Testis (tissue), 2 donors: Measurements from ENCODE around the gene RFC5.

Experiments used
- POLR2A ChIP-seq: fragments of 450-650 bp; IDR thresholded peaks from one replicate; pipeline ENCODE4 v1.6.1; 2017; ENCODE audit warnings: antibody characterized with exemption, mild to moderate bottlenecking, moderate library complexity
- TF ChIP-seq, protein P1 (sequence below), 3 experiments: fragments of 450-650 bp in 2 of 3; fragments of 200-600 bp in 1 of 3; sonication (generic) in 1 of 3; IDR thresholded peaks; one replicate each; pipeline ENCODE4 v1.5.1; 2016 to 2019; ENCODE audit warnings: antibody characterized with exemption in 3 of 3, mild to moderate bottlenecking in 2 of 3, moderate library complexity in 1 of 3

DNA sequence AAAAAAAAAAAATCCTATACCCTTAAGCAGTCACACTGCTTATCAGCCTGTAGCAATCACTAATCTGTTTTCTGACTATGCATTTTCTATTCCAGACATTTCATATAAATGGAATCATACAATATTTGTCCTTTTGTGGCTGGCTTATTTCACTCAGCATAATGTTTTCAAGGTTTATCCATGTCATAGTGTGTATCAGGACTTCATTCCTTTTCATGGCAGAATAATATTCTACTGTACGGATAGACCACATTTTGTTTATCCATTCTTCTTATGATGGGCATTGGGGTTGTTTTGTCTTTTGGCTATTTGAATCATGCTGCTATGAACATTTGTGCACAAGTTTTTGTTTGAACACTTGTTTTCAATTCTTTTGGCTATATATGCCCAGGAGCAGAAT is 39.1 kb upstream of the RFC5 start:
- TF ChIP-seq, protein P1, sequence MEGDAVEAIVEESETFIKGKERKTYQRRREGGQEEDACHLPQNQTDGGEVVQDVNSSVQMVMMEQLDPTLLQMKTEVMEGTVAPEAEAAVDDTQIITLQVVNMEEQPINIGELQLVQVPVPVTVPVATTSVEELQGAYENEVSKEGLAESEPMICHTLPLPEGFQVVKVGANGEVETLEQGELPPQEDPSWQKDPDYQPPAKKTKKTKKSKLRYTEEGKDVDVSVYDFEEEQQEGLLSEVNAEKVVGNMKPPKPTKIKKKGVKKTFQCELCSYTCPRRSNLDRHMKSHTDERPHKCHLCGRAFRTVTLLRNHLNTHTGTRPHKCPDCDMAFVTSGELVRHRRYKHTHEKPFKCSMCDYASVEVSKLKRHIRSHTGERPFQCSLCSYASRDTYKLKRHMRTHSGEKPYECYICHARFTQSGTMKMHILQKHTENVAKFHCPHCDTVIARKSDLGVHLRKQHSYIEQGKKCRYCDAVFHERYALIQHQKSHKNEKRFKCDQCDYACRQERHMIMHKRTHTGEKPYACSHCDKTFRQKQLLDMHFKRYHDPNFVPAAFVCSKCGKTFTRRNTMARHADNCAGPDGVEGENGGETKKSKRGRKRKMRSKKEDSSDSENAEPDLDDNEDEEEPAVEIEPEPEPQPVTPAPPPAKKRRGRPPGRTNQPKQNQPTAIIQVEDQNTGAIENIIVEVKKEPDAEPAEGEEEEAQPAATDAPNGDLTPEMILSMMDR (IDR thresholded peaks at IDR 0.05): no peak
- TF ChIP-seq POLR2A: no peak
